Trophoblast cell (in vitro differentiated cells and primary cell): ENCODE results near the gene TULP3.
"Not testable (repeated sequence)": the region's sequence is repeated elsewhere in the genome, so short reads cannot be mapped to it uniquely, and the experiment has no call there.

ENCODE experiments used
- DNase-seq, 2 donors: peaks; one replicate each; pipeline ENCODE4 v3.0.0-alpha.2; 2016
- H2AFZ ChIP-seq: 2 replicates; pipeline ENCODE4 v1.6.1; 2013; ENCODE audit warnings: low read length, moderate library complexity, mild to moderate bottlenecking; ENCODE audit not compliant: insufficient read depth, poor library complexity
- H2AK5ac ChIP-seq: 2 replicates; pipeline ENCODE4 v1.6.1; 2013; ENCODE audit warnings: mild to moderate bottlenecking, low read length
- H2BK120ac ChIP-seq: 2 replicates; pipeline ENCODE4 v1.6.1; 2013; ENCODE audit warnings: low read length, mild to moderate bottlenecking, moderate library complexity; ENCODE audit not compliant: insufficient read depth, poor library complexity
- H2BK12ac ChIP-seq: 2 replicates; pipeline ENCODE4 v1.6.1; 2013; ENCODE audit warnings: mild to moderate bottlenecking, low read length, moderate library complexity
- H2BK5ac ChIP-seq: 2 replicates; pipeline ENCODE4 v1.6.1; 2013; ENCODE audit warnings: low read length, low read depth, moderate library complexity, mild to moderate bottlenecking; ENCODE audit not compliant: poor library complexity
- H3K14ac ChIP-seq: 2 replicates; pipeline ENCODE4 v1.6.1; 2013; ENCODE audit warnings: mild to moderate bottlenecking, low read length
- H3K18ac ChIP-seq: 2 replicates; pipeline ENCODE4 v1.6.1; 2013; ENCODE audit warnings: mild to moderate bottlenecking, low read length
- H3K23ac ChIP-seq: 2 replicates; pipeline ENCODE4 v1.6.1; 2013; ENCODE audit warnings: low read length
- H3K27ac ChIP-seq: 2 replicates; pipeline ENCODE4 v1.5.1; 2013; ENCODE audit warnings: low read depth, mild to moderate bottlenecking, inconsistent platforms, low read length, moderate library complexity
- H3K27me3 ChIP-seq: 2 replicates; pipeline ENCODE4 v1.6.1; 2013; ENCODE audit warnings: inconsistent platforms, mild to moderate bottlenecking, low read length, moderate library complexity; ENCODE audit not compliant: insufficient read depth
- H3K36me3 ChIP-seq, 2 experiments: 1 replicate in 1 of 2; 2 replicates in 1 of 2; pipeline ENCODE4 v1.6.1; 2013; ENCODE audit warnings: low read length in 2 of 2, mild to moderate bottlenecking in 2 of 2, moderate library complexity in 1 of 2; ENCODE audit not compliant: insufficient read depth in 2 of 2, control insufficient read depth in 1 of 2
- H3K4ac ChIP-seq: 2 replicates; pipeline ENCODE4 v1.6.1; 2013; ENCODE audit warnings: low read depth, mild to moderate bottlenecking, low read length, moderate library complexity
- H3K4me1 ChIP-seq, 2 experiments: 1 replicate in 1 of 2; 2 replicates in 1 of 2; pipeline ENCODE4 v1.6.1; 2013; ENCODE audit warnings: low read length in 2 of 2, mild to moderate bottlenecking in 2 of 2, moderate library complexity in 1 of 2; ENCODE audit not compliant: insufficient read depth in 2 of 2, control insufficient read depth in 1 of 2
- H3K4me2 ChIP-seq: 2 replicates; pipeline ENCODE4 v1.6.1; 2013; ENCODE audit warnings: inconsistent platforms, mild to moderate bottlenecking, low read length, moderate library complexity
- H3K4me3 ChIP-seq: 2 replicates; pipeline ENCODE4 v1.5.1; 2013; ENCODE audit warnings: mild to moderate bottlenecking, low read depth, low read length, inconsistent platforms
- H3K79me1 ChIP-seq: one replicate; pipeline ENCODE4 v1.6.1; 2013; ENCODE audit warnings: low read length
- H3K79me2 ChIP-seq: 2 replicates; pipeline ENCODE4 v1.6.1; 2013; ENCODE audit warnings: low read length, mild to moderate bottlenecking; ENCODE audit not compliant: control insufficient read depth, insufficient read depth, poor library complexity
- H3K9ac ChIP-seq: 2 replicates; pipeline ENCODE4 v1.6.1; 2013; ENCODE audit warnings: mild to moderate bottlenecking, low read length
- H3K9me3 ChIP-seq: 2 replicates; pipeline ENCODE4 v1.6.1; 2013; ENCODE audit warnings: low read depth, mild to moderate bottlenecking, control low read depth, inconsistent platforms, low read length; ENCODE audit not compliant: insufficient read depth
- H4K12ac ChIP-seq: 2 replicates; pipeline ENCODE4 v1.6.1; 2013; ENCODE audit warnings: low read depth, mild to moderate bottlenecking, low read length, moderate library complexity
- H4K8ac ChIP-seq: 2 replicates; pipeline ENCODE4 v1.6.1; 2013; ENCODE audit warnings: low read depth, mild to moderate bottlenecking, low read length, moderate library complexity
- H4K91ac ChIP-seq: one replicate; pipeline ENCODE4 v1.6.1; 2013; ENCODE audit warnings: low read depth, mild to moderate bottlenecking, low read length, moderate library complexity
- WGBS: extraction: QIAGEN DNeasy Blood & Tissue Kit; methylation state at CpG from one replicate; pipeline ENCODE4 v1.1.7; 2013; ENCODE audit warnings: missing lambda C conversion rate; ENCODE audit not compliant: insufficient read length, insufficient coverage; ENCODE audit errors: extremely low coverage; 5-methylcytosine and 5-hydroxymethylcytosine counted together

Gene TULP3

DNA sequence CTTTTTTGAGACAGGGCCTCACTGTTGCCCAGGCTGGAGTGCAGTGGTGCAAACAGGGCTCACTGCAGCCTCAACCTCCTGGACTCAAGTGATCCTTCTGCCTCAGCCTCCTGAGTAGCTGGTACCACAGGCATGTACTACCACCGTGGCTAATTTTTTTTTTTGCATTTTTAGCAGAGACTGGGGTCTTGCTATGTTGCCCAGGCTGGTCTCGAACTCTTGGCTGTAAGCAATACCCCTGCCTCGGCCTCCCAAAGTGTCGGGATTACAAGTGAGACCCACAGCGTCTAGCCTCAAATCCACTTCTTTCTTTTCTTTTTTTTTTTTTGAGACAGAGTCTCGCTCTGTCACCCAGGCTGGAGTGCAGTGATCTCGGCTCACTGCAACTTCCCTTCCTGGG lies 27.3 kb upstream of the TULP3 start:
- H3K9me3 ChIP-seq, H3K4me2 ChIP-seq, H2AK5ac ChIP-seq, H3K4me3 ChIP-seq, H3K27ac ChIP-seq, H2BK12ac ChIP-seq, H3K18ac ChIP-seq, H3K9ac ChIP-seq, H3K4me1 ChIP-seq, H3K14ac ChIP-seq, H2BK120ac ChIP-seq, H3K79me2 ChIP-seq, H3K23ac ChIP-seq, DNase-seq, H4K12ac ChIP-seq, H3K79me1 ChIP-seq, H2AFZ ChIP-seq, H2BK5ac ChIP-seq, H3K27me3 ChIP-seq, H3K4ac ChIP-seq, H4K8ac ChIP-seq, H4K91ac ChIP-seq: not testable (repeated sequence)
- H3K36me3 ChIP-seq: peaks cover 53 to 64% of the 10 kb centered on the region in 2 experiments
- no CpG with 5 or more reads among the region's 7 CpGs for WGBS

DNA sequence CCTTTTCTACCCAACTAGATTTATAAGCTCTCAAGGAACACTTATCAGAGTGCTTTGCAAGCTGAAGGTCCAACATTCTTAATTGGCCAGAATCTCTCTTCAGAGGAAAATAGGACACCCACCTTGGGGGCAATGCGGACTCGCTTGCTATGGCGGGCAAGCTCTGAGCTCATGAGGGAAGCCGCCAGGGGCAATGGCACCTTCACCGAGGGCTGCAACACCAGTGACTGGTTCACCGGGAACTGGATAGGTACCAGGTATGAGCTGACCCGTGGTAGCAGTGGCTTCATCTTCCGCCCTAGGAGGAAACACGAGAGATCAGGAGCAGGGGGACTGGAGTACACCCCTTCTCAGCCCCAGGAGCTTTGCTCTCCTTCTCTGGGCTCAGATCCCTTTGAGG lies 26.5 kb upstream of the TULP3 start:
- H3K79me2 ChIP-seq: no peaks in the 10 kb centered on the region
- no peak overlapping the region for H4K91ac ChIP-seq
- no peak overlapping the region for H3K23ac ChIP-seq
- H3K79me1 ChIP-seq: no peaks in the 10 kb centered on the region
- WGBS: no CpG with 5 or more reads among the region's 9 CpGs
- H3K9ac ChIP-seq: no peak overlapping the region
- H2BK120ac ChIP-seq: no peak overlapping the region
- no peak overlapping the region for H3K27ac ChIP-seq
- H2BK12ac ChIP-seq: no peak overlapping the region
- no peak overlapping the region for H3K4me2 ChIP-seq
- H3K36me3 ChIP-seq: peaks cover 50 to 59% of the 10 kb centered on the region in 2 experiments
- no peaks in the 10 kb centered on the region for H3K27me3 ChIP-seq
- no peak overlapping the region for H3K18ac ChIP-seq
- H3K4me1 ChIP-seq: no peaks in the 10 kb centered on the region
- no peak overlapping the region for H2AK5ac ChIP-seq
- H3K14ac ChIP-seq: no peak overlapping the region
- no peak overlapping the region for H3K4me3 ChIP-seq
- no peak overlapping the region for H2AFZ ChIP-seq
- no peak overlapping the region for H3K4ac ChIP-seq
- H3K9me3 ChIP-seq: no peaks in the 10 kb centered on the region
- H2BK5ac ChIP-seq: no peak overlapping the region
- no peak for DNase-seq
- H4K8ac ChIP-seq: no peak overlapping the region
- no peak overlapping the region for H4K12ac ChIP-seq

DNA sequence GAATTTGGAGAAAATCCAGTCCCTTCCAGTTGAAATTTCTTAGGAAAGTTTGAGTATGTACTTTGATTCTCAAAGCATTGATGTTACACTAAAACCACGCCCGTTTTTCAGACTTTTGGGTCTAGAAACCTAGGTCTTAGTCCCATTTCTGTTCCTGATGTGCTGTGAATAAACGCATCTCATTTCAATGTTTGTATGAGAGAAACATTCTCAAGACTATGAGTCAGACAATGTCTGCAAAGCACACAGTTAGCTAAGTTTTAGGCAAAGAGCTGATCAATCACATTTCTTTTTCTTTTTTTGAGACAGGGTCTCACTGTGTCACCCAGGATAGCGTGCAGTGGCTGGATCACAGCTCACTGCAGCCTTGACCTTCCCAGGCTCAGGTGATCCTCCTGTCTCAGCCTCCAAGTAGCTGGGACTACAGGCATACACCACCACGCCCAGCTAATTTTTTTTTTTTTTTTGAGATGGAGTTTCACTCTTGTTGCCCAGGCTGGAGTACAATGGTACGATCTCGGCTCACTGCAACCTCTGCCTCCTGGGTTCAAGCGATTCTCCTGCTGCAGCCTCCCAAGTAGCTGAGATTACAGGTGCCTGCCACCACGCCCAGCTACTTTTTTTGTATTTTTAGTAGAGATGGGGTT lies 21.6 kb upstream of the TULP3 start:
- not testable (repeated sequence) for H3K4ac ChIP-seq, H3K79me1 ChIP-seq, H3K4me1 ChIP-seq, H3K18ac ChIP-seq, H3K27me3 ChIP-seq, H4K12ac ChIP-seq, H3K79me2 ChIP-seq, H2BK120ac ChIP-seq, H2BK5ac ChIP-seq, H3K9ac ChIP-seq, H4K91ac ChIP-seq, H3K14ac ChIP-seq, H3K9me3 ChIP-seq, H3K27ac ChIP-seq, H2BK12ac ChIP-seq, H2AFZ ChIP-seq, DNase-seq, H3K4me3 ChIP-seq, H3K4me2 ChIP-seq, H4K8ac ChIP-seq, H2AK5ac ChIP-seq, H3K23ac ChIP-seq
- peaks cover 56 to 59% of the 10 kb centered on the region in 2 experiments for H3K36me3 ChIP-seq
- WGBS: no CpG with 5 or more reads among the region's 9 CpGs

DNA sequence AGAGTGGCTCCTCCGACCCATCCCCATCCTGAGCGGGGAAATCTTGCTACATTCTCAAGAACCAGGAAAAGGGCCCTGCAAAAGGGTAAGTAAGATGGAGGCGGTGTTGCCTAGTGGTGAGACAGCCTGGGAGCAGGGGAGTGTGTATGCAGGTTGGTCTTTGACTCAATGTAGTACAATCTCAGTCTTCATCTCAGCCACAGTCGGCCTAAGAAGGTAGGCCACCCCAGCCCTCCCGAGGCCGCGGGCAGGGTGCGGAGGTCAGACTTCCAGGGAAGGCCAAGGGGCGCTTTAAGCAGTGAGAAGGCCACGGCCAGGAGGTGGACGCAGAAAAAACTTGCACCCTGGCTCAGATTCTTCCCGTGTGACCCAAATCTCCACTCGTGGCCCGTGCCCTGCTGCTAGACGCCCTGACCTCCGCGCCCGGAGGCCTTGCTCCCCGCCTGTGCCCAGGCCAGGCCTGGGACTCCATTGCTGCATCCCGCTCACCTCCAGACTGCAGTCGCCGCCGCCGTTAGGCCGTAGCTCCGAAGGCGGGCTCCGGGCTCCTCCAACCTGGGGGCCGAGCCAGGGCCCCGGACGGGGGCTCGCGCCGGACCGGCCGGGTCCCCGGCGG lies 14.2 kb upstream of the TULP3 start:
- no peak for DNase-seq
- Histone ChIP-seq H3K9me3 (no peaks in the 10 kb centered on the region), H3K23ac (no peak overlapping the region), H3K4me3 (peak overlapping the region; percentile 86), H3K27me3 (no peaks in the 10 kb centered on the region), H3K18ac (peak overlapping the region; percentile 90), H3K27ac (peak overlapping the region; percentile 31), H4K12ac (peak overlapping the region; percentile 1), H3K4me1 (peaks cover 5 to 9% of the 10 kb centered on the region in 2 experiments), H3K4me2 (peak overlapping the region; percentile 94), H2BK5ac (peak overlapping the region; percentile 42), H2AFZ (peak overlapping the region; percentile 30), H3K9ac (peak overlapping the region; percentile 77), H4K8ac (peak overlapping the region; percentile 56), H3K36me3 (peaks cover 18% of the 10 kb centered on the region in 2 experiments), H3K79me2 (peaks cover 13% of the 10 kb centered on the region), H3K14ac (peak overlapping the region; percentile 89), H2AK5ac (peak overlapping the region; percentile 49), H4K91ac (peak overlapping the region; percentile 79), H3K4ac (peak overlapping the region; percentile 93), H2BK12ac (no peak overlapping the region), H2BK120ac (peak overlapping the region; percentile 67), H3K79me1 (peaks cover 12% of the 10 kb centered on the region)
- no CpG with 5 or more reads among the region's 38 CpGs for WGBS
